NCI-H226 (cell line): ENCODE measurements around the gene CWH43.
A peak's percentile ranks its signal among the peaks of the same experiment; 100 is the strongest.
"Not testable (repeated sequence)": the region's sequence is repeated elsewhere in the genome, so short reads cannot be mapped to it uniquely, and the experiment has no call there.

Source experiments
- DNase-seq: peaks from one replicate; pipeline ENCODE4 v3.0.0-alpha.2; 2015

Gene CWH43

GRCh38 chr4:48985976-48986653 lies at the start of gene CWH43:
Gene CWH43, plus strand, starts transcription at chr4:48986275. Its CDS starts 155 bp downstream, at chr4:48986430.
- DNase-seq: no peak

GRCh38 chr4:48937033-48937432 lies 49.0 kb upstream of the CWH43 start:
- DNase-seq: no peak

DNA sequence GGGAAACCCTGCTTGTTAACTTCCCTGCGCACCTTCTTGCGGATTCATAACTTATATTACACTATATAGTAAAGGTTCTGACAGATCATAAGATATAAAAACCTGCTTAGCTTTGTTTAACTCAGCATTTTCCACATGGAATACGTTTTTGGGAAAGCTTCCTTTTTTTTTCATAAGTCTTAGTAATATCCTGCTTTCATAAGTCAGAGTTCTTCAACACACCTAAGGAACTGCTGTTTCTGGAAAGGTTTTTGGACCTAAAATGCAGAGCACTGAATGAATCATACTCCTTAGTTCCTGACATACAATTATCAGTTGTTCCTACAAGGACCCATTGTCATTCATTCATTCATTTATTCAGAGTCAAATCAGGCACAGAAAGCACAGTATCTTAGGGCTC lies 47.2 kb upstream of the CWH43 start:
- no peak for DNase-seq

GRCh38 chr4:48939785-48940184 lies 46.3 kb upstream of the CWH43 start:
- peak; percentile 88 for DNase-seq

- DNase-seq: peak; percentile 23
Measured at GRCh38 chr4:48943387-48943786, 42.7 kb upstream of the CWH43 start.

- peak; percentile 89 for DNase-seq
Measured at GRCh38 chr4:48944252-48944651, 41.8 kb upstream of the CWH43 start.

- no peak for DNase-seq
Measured at GRCh38 chr4:48944756-48945241, 41.3 kb upstream of the CWH43 start.

GRCh38 chr4:48945981-48946380 lies 40.1 kb upstream of the CWH43 start:
- no peak for DNase-seq

DNA sequence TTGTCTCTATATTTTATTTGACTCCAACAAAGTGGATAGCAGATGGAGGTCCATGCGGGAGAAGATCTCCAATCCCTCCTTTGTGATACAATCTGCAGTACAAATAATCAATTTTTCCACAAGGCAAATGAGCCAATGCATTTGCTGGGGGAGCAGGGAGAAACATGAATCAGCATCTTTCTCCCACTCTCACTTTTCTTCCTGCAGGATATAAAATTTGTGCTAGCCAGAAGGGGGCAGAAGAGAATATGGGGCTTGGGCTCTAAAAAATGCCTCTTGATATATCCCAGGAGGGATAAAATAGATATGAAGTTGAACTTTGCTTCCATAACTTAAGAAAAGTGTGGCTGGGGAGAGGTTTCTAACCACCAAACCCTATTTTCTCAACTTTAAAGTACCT lies 38.3 kb upstream of the CWH43 start:
- DNase-seq: no peak

GRCh38 chr4:48949086-48949485 lies 37.0 kb upstream of the CWH43 start:
- DNase-seq: no peak

GRCh38 chr4:48949518-48950219 lies 36.4 kb upstream of the CWH43 start:
- DNase-seq: peak; percentile 69

DNA sequence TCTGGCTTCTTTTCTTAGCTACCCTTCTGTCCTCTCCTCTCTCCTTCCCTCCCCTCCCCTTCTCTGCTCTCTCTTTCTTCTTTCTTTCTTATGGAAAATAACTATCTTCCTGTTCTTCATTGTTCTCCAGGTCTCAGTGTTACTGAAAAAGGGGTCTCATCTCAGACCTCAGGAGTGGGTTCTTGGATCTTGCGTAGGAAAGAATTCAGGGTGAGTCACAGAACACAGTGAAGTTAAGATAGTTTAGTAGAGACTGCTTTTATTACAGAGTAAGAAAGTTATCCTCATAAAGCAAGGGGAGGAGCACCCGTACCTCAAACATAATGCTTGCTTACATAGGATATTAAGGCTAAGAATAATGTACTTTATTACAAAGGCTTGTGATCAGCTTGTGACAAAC lies 31.8 kb upstream of the CWH43 start:
- DNase-seq: no peak

- DNase-seq: not testable (repeated sequence)
Measured at GRCh38 chr4:48957366-48957765, 28.7 kb upstream of the CWH43 start.

- DNase-seq: no peak
Measured at GRCh38 chr4:48958582-48958981, 27.5 kb upstream of the CWH43 start.

- no peak for DNase-seq
Measured at GRCh38 chr4:48960988-48961635, 25.0 kb upstream of the CWH43 start.

DNA sequence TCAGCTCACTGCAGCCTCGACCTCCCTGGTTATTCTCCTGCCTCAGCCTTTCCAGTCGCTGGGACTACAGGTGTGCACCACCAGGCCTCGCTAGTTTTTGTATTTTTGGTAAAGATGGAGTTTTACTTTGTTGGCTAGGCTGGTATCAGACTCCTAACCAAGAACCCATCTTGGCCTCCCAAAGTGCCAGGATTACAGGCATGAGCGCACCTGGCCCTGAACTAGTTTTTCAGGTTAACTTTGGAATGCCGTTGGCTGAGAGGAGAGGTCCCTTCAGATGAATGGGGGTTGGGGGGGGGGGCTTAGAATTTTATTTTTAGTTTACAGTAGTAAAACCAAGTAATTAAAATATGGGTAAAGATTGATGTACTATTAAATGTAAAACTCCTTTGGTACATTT lies 23.4 kb upstream of the CWH43 start:
- DNase-seq: no peak

DNA sequence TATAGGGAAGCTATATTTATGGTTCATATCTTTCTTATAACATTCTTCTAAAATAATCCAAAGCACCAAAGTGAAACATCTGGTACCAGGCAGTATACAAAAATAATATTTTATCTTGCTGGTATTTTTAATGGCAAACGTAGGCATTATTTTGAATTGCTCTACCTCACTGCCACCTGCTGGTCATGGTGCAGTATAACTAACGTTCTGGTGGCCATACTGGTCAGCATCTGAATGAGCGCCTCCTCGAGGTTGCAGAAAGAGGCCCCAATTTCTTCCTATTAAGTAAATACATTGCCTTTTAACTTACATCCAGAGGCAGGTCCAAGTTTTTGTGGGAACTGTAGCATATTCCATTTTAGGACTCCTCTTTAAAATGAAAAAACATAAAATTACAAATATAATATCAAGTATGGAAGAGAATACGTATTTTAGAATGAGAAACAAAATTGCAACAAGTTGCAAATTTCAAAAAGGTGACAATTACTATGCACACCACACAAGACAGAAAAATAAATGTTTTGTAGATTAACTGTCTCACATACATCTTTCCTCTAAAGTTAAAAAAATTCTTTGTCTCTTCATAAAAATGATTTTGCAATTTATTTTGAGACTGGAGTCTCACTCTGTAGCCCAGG lies 22.9 kb upstream of the CWH43 start:
- DNase-seq: peak; percentile 35

DNA sequence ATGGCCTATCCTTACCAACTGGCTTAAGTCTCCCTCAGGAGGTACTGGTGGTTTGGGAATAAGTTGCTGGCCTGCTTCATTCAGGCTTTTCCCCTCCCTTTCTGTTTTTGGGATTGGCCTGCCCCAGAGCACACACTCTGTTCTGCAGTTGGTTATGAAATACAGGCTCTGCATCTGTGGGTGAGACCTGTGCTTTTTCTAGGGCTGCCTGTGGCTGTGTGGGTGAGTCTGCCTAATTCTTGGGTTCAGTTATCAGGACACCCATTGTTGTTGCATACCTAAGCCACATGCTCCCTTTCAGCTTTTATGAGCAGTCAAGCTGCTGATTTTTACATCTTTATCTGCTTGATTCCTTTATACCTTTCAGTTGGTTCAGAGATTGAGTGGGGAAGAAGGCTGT lies 19.0 kb upstream of the CWH43 start:
- no peak for DNase-seq

GRCh38 chr4:48967631-48968030 lies 18.4 kb upstream of the CWH43 start:
- peak; percentile 69 for DNase-seq

DNA sequence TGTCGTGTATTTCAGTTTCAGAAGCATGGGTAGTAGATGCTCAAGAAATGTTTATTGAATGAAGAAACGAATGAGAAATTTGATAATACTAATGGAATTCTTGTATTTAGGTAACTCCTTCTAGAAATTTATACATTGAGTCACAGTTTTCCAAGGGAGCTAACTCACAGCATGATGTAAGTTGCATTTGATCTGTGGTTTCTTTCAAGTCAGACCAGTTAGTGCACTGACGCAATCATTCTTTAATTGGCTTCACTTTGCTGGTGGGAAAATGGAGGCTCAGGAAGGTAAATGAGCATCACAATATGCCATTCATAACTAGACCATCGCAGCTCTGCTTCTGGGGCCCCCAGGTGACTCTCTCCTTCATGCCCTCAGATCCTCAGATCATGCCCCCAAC lies 17.3 kb upstream of the CWH43 start:
- DNase-seq: peak; percentile 23

GRCh38 chr4:48970471-48970921 lies 15.6 kb upstream of the CWH43 start:
- no peak for DNase-seq

DNA sequence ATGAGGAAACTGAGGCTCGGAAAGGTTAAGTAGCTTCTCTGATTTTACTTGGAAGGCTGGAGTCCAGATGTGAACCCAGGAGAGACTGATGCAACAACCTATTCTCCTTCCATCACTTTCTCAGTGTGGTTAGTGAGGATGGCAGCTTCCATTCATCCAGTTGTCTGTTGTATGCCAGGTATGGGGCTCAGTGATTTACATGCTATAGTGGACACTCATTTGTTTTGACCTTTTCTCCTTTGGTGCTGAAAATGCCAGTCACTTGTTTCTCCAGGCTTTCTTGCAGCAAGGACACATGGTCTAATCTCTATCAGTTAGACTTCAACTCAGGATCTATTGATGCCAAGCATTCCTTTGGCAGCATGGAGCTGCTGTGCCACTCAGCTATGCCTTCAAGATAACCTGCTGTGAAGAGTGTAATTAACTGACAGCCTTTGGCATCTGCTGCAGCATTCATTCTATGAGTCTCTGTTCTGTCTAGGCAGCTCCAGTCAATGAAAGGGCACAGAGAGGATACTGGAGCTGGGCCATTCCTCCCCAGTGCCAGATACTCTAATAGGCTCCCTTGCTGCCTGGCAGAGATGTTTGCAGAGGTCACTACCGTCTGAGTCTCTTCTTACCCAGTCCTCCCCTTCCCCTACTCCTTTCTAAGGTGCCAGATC lies 11.0 kb upstream of the CWH43 start:
- DNase-seq: no peak

GRCh38 chr4:48976041-48976440 lies 10.0 kb upstream of the CWH43 start:
- DNase-seq: no peak
